Activated T-cell treated with anti-CD3 and anti-CD28 coated beads, Interleukin-2, amount 50 U/mL, for 4 hours (primary cell): Measurements from ENCODE around the gene APBA2. TPM values are rescaled to one million over a fixed set of nuclear protein-coding genes. Genes with fewer than 3 reads are reported as not detected.

Experiments used
- ATAC-seq, 2 donors: fragments of 200-7000 bp; cut with Tn5 transposase; one replicate each; pipeline ENCODE4 v1.10.0; 2021
- DNase-seq: peaks from one replicate; pipeline ENCODE4 v3.0.0-alpha.2; 2020
- H3K27me3 Mint-ChIP-seq: one replicate; pipeline ENCODE4 v1.8.0; 2021; ENCODE audit warnings: low read depth, mixed read lengths
- H3K36me3 Mint-ChIP-seq: one replicate; pipeline ENCODE4 v1.8.0; 2022; ENCODE audit warnings: mixed read lengths; ENCODE audit not compliant: insufficient read depth
- H3K4me1 Mint-ChIP-seq: one replicate; pipeline ENCODE4 v1.8.0; 2021; ENCODE audit warnings: low read depth, mixed read lengths
- H3K4me3 Mint-ChIP-seq: one replicate; pipeline ENCODE4 v1.8.0; 2021; ENCODE audit warnings: mild to moderate bottlenecking, moderate library complexity, mixed read lengths
- H3K9me3 Mint-ChIP-seq: one replicate; pipeline ENCODE4 v1.8.0; 2021; ENCODE audit warnings: mixed read lengths
- total RNA-seq, 3 donors: library from RNA; stranded (reverse); gene quantifications; one replicate each; pipeline ENCODE4 v1.2.1, GENCODE V29; 2021

The APBA2 gene
- total RNA-seq, 3 donors from 2014 or later: 11.0 to 14.7 (median 14.5) TPM

DNA sequence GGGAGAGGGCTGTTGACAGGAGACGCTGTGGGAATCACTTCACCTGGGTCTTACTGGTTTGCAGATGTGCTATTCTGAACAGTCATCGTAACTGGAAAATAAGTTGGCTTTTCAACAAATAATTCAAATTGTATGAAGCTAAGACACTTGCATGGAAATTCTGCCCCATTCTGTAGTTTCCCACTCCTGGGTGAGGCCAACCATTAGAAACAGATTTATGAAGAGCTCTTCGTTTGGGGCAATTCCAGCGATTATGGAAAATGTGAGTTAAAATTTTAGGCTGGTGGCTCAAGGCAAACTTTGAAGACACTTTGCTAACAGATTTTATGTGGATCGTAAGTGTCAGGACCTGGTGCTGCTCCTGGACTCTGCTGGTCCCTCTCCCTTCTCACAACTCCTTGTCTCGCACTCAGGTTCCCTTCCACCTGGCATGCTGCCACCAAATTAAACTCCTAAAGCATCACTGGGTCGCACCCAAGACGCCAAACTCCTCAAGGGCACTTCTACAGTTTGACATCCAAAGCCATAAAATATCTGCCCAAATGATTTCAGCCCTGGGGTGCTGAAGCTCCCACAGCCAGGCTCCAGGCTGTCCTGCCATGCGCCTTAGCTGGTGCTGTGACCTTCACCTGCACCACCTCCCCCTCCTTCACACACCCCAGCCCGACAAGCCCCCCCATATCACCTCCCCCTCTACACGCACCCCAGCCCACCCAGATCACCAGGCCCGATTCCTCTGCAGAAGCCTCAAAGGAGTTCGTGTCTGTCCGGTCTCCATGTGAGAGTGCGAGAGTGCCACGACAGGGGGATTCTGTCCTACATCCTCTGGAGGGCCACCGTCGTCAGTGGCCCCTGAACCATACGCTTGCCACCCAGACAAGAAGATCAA, 245.4 kb downstream of the APBA2 start:
- H3K4me3 Mint-ChIP-seq: no peak overlapping the region
- H3K9me3 Mint-ChIP-seq: no peaks in the 10 kb centered on the region
- no peaks in the 10 kb centered on the region for H3K36me3 Mint-ChIP-seq
- peaks cover 3% of the 10 kb centered on the region for H3K27me3 Mint-ChIP-seq
- H3K4me1 Mint-ChIP-seq: no peaks in the 10 kb centered on the region
- ATAC-seq (no peak), DNase-seq (no peak)

DNA sequence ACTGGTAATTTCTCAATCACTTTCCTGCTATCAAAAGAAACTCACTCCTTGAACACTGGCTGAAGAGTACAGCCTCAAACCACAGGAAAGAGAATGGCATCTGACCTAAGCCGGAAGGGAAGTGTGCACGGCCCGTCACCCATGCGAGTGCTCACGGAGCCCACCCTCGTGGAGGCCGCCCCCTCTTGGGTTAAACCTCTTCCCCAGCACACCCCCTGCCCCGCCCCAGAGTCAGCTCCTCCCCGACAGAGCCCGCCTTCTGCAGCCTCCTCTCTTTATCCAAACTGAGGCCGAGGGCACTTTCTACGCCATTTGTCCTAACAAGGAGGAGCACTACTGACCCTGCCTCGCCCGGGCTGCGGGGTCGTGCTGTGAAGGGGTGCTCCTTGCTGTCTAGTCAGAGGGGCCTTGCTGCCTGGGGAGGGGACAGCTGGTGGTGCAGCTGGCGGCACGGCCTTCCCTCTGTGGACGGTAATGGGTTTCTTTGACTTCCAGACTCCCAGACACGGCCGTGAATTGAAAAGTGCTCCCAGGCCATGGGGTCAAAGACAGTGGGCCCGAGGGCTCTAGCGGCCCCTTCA, 246.2 kb downstream of the APBA2 start:
- Mint-ChIP-seq H3K4me3 (no peak overlapping the region), H3K9me3 (no peaks in the 10 kb centered on the region), H3K27me3 (peaks cover 5% of the 10 kb centered on the region), H3K36me3 (no peaks in the 10 kb centered on the region), H3K4me1 (no peaks in the 10 kb centered on the region)
- peak in 1 of 2 donors; percentile 28 for ATAC-seq
- DNase-seq: no peak

DNA sequence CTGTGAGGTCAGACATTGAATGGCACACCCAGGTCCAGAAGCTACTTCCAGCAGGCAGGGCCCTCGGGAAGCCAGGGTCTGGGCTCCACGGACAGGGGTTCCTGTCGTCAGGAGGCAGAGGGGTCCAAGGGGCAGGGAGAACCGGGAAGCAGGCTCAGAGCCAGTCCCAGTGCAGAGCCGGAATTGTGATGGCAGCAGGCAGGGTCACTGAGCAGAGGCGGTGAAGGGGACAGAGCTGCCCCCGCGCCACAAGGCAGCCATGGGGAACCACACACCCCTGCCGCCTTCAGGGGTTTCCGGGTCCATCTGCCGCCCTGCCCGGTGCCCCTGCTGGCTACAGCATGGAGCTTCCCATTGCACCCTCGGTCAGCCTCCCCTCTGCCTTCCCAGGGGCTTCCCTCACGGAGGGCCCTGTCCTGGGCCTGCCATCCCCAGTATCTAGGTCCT, 247.0 kb downstream of the APBA2 start:
- Mint-ChIP-seq H3K9me3 (no peaks in the 10 kb centered on the region), H3K4me1 (no peaks in the 10 kb centered on the region), H3K36me3 (no peaks in the 10 kb centered on the region), H3K4me3 (no peak overlapping the region), H3K27me3 (peaks cover 5% of the 10 kb centered on the region)
- no peak for ATAC-seq
- no peak for DNase-seq

DNA sequence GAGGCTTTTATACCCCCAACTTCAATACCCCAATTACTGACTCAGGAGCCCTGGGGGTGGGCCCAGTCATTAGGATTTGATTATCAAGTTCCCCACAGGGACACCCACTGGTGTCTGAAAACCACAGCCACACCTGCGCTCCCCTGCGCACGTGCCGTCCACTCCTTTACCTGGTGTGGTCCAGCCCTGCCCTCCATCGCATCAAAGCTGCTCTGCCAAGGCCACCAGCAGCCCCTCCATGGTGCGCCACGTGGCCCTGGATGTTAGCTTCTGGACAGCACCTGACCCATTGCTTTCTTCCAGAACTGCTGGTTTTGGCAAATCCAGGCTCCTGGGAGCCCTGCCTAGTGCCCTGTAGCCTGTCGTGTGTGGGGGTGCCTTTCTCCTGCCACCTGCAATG, 247.5 kb downstream of the APBA2 start:
- ATAC-seq: no peak
- H3K4me3 Mint-ChIP-seq: no peak overlapping the region

DNA sequence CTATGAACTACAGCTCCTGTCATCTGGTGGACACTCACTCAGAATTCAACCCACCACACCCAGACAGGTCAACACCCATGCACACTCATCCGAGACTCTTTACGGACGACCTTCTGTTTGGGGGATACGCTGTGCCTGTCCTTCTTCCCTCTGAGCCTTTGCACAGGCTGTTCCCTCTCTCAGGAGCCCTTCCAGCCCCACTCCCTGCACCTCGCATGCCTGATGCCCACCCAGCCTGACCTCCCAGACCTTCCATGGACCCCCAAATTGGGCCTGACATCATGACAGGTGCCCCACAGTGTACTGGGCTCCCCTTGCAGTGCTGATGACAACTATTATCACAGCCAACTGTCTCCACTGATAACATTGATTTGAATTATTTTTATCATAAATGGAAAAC, 248.0 kb downstream of the APBA2 start:
- H3K4me3 Mint-ChIP-seq: no peak overlapping the region
- no peaks in the 10 kb centered on the region for H3K36me3 Mint-ChIP-seq
- no peak for DNase-seq
- peaks cover 1% of the 10 kb centered on the region for H3K4me1 Mint-ChIP-seq
- no peaks in the 10 kb centered on the region for H3K9me3 Mint-ChIP-seq
- no peak for ATAC-seq
- H3K27me3 Mint-ChIP-seq: peaks cover 12% of the 10 kb centered on the region

More for the DNA sequence above, 247.5 kb downstream of the APBA2 start:
- Mint-ChIP-seq H3K9me3 (no peaks in the 10 kb centered on the region), H3K4me1 (no peaks in the 10 kb centered on the region), H3K36me3 (no peaks in the 10 kb centered on the region), H3K27me3 (peaks cover 7% of the 10 kb centered on the region)
- DNase-seq: no peak

DNA sequence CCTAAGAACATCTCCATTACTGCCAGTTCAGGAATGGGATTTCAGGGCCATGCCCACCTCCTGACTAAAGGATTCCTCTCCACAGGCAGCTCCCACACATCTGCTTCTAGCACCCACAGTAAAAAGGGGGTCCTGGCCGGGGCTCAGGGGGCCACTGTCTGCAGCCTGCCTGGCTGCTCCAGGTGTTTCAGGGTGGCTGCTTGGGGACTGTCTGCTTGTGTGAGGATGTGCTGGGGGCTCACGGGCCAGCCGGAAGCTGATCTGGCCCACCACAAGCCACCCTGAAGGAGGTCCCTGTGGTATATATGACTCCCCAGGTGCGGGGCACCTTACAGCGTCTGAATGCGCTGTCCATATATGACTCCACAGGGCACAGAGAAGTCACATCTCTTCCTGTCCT, 248.5 kb downstream of the APBA2 start:
- no peaks in the 10 kb centered on the region for H3K36me3 Mint-ChIP-seq
- H3K27me3 Mint-ChIP-seq: peaks cover 15% of the 10 kb centered on the region
- H3K4me3 Mint-ChIP-seq: no peak overlapping the region
- no peak for ATAC-seq
- DNase-seq: no peak
- no peaks in the 10 kb centered on the region for H3K9me3 Mint-ChIP-seq
- peaks cover 1% of the 10 kb centered on the region for H3K4me1 Mint-ChIP-seq

DNA sequence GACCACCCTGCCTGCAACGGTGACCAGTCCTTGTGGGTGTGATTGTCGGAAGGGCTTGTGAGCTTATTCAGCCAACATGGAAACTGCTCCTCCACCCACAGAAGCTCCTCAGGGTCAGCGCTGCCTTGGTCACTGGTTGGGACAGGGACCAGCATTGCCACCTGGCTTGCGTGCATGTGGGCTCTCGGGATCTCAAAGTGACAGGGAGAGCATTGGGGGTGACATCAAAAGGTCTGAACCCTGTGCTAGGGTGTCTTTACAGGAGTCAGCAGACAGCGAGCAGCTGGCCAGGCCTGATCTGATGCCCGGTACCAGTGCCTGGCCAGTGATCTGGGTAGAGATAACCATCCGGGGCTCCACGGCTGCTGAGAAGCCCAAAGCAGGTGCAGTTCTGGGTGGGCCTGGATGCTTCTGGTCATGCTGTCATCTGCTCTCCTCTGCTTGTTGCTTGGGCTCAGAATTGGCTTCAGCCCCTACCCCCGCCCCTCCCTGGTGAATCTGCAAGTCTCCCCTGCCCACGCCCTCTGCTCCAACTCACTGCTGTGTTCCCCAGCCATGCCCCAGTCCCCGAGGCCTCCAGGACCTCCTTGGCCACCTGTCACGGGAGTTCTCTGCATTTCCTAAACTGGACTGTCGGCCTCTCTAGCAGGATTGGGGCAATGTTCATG, 249.0 kb downstream of the APBA2 start:
- Mint-ChIP-seq H3K4me1 (peaks cover 4% of the 10 kb centered on the region), H3K36me3 (no peaks in the 10 kb centered on the region), H3K4me3 (no peak overlapping the region), H3K9me3 (no peaks in the 10 kb centered on the region), H3K27me3 (peaks cover 17% of the 10 kb centered on the region)
- no peak for ATAC-seq
- no peak for DNase-seq

DNA sequence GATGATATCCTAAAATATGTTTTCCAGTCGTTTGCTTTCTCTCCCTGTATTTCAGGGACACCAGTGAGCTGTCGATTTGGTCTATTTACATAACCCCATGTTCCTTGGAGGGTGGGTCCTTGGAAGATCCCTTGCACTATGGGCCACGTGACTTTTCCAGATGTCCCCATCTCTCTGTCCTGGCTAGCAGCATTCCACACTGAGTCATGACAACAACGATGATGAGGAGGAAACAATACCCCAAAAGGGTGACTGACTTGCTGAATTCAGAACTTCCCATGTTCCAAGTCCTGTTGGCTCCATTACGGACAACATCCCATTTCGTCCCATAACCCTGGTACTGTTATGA, 249.5 kb downstream of the APBA2 start:
- Mint-ChIP-seq H3K4me3 (no peak overlapping the region), H3K36me3 (no peaks in the 10 kb centered on the region), H3K9me3 (no peaks in the 10 kb centered on the region), H3K27me3 (peaks cover 22% of the 10 kb centered on the region), H3K4me1 (peaks cover 8% of the 10 kb centered on the region)
- DNase-seq: no peak
- ATAC-seq: no peak

DNA sequence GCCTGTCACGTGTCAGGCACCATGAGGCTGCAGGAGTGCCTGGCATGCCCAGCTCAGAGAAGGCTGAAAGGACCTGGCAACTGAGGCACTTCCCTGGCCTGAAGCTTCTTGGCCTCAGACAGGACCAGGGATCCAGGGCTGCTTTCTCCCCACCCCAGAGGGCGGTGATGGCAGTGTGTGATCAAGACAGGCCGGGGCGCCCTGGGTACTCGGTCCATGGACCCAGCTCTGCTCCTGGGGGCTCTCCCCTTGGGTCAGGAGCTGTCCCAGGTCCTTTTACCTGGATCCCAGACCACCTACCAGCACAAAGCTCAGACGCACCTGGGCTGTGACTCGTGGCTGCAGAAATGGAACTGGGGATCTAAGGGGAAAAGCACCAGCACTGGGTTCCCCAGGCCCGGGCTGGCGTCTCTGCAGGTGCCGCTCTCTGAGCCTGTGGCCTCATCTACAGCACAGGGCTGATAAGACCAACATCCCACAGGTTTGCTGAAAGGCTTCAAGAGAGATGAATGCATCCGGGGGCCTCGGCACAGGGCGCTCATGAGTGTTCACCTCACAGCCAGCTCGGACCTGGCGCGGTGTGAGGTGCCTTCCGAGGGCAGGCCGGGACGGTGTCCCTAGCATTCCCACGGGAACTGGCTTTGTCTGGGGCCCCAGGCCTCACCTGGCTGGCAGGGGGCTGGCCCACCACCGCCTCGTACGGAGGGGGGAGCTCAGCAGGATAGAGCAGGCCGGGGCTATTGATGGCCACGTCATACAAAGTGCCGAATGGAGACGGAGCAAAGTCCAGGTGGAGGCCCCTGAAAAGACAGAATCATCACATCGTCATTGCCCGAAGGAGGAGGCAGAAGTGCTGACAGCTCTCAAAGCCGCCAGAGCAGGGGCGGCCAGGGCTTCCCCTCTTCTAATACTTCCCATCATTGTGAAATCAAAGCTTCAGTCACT, 250.2 kb downstream of the APBA2 start:
- DNase-seq: no peak
- Mint-ChIP-seq H3K4me1 (peaks cover 8% of the 10 kb centered on the region), H3K27me3 (peaks cover 27% of the 10 kb centered on the region), H3K4me3 (no peak overlapping the region), H3K9me3 (no peaks in the 10 kb centered on the region), H3K36me3 (no peaks in the 10 kb centered on the region)
- ATAC-seq: no peak

DNA sequence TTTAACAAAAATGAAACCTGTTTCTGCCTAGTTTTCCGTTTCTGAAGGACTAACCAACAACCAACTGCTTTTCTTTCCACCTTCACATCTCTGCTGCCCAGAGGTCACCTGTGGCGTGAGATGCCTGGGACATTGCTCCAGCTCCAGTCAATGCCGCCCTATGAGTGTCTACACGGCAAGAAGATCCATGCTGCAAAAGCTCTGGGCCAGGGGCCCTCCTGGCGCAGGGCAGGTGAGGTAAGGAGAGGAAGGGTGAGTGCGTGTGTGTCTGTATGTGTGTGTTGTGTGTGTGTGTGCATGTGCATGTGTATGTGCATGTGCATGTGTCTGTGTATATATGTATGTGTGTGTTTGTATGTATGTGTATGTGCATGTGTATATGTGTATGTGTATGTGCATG, 252.5 kb downstream of the APBA2 start:
- ATAC-seq (no peak), DNase-seq (no peak)
- Mint-ChIP-seq H3K27me3 (peaks cover 44% of the 10 kb centered on the region), H3K9me3 (no peaks in the 10 kb centered on the region), H3K36me3 (no peaks in the 10 kb centered on the region), H3K4me1 (peaks cover 8% of the 10 kb centered on the region), H3K4me3 (no peak overlapping the region)

DNA sequence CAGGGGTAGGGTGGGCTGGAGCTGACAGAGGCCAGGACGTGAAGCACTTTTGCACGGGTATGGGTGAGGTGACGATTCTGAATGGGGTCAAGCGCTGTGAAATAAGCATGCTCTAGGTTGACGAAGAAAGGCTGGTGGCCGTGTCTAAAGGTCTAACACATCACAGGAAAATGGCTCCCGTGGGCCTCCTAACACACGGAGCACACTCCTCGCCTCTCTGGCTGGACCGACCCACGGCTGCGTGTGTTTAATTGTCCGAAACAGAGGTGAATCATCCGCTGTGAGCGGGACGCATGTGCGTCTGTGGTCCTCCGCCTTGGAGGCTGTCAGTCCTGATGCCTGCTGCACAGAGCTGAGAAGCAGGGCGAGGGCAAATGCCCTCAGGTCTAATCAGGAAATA, 253.3 kb downstream of the APBA2 start:
- Mint-ChIP-seq H3K36me3 (no peaks in the 10 kb centered on the region), H3K27me3 (peaks cover 51% of the 10 kb centered on the region), H3K4me3 (no peak overlapping the region), H3K4me1 (peaks cover 8% of the 10 kb centered on the region), H3K9me3 (no peaks in the 10 kb centered on the region)
- no peak for DNase-seq
- ATAC-seq: no peak

DNA sequence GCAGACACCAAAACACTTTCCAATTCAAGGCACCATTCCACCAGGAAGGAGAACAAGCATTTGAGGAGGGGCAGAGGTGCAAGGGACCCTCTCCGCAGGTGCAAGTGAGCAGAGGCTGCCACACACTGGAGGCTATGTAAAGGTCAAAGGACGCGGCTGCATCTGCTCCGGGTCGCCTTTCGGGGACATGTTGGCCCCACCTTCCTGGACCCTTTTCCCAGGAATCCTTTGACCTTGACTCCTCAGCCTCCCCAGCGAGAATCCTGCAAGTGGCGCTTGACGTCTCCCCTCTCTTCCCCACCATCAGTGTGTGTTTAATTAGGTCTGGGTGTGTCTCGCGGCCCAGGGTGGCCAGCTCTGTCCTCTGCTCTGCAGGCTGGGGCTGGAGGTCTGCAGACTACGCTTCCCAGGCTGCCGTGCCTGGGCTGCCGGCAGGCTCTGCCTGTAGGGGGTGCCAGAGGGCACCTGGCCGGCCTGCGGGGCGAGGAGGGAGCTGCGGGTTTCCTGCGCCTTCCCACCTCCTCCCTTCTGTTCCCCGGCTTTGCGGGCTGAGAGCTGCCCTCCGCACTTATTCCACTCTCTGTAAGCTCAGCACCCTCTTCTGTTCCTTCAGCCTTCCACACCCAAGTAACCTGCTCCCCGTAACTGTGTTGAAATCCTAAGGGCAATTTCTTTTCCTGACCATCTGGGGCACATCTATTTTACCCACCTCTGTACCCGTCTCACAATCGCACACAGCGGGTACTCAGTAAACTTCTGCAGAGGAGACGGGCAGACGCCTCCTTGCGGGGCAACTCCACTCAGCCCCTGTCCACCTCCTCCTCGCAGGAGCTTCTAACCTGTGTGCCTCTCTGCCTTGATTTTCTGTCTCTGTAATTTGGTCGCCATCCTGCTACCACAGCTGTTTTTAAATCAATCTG, 254.0 kb downstream of the APBA2 start:
- Mint-ChIP-seq H3K9me3 (no peaks in the 10 kb centered on the region), H3K4me3 (peak overlapping the region; percentile 24), H3K36me3 (no peaks in the 10 kb centered on the region), H3K4me1 (peaks cover 8% of the 10 kb centered on the region), H3K27me3 (peaks cover 52% of the 10 kb centered on the region)
- DNase-seq (peak; percentile 45), ATAC-seq (peak; percentile 82 to 88)
